SK-N-SH treated with all-trans-retinoic acid at 6 μM for 48 hours (cell line): ENCODE measurements around the gene ERAP2.

Experiments
- PPARA ChIP-seq: fragments of 250-450 bp; sonication (Bioruptor Pico); IDR thresholded peaks from 2 replicates; pipeline ENCODE4 v1.5.0; 2020; ENCODE audit warnings: mild to moderate bottlenecking, borderline replicate concordance
- TOX ChIP-seq: fragments of 250-450 bp; sonication (Bioruptor Pico); IDR thresholded peaks from 2 replicates; pipeline ENCODE4 v1.8.0; 2021; ENCODE audit warnings: mild to moderate bottlenecking, moderate library complexity, borderline replicate concordance
- ZFP3 ChIP-seq: fragments of 250-450 bp; sonication (Bioruptor Pico); IDR thresholded peaks from 2 replicates; pipeline ENCODE4 v1.5.0; 2020; ENCODE audit warnings: mild to moderate bottlenecking, moderate library complexity
- ZFP30 ChIP-seq: fragments of 450-650 bp; formaldehyde crosslinking; IDR thresholded peaks from 2 replicates; pipeline ENCODE4 v1.5.0; 2022; ENCODE audit warnings: mild to moderate bottlenecking, moderate library complexity
- TF ChIP-seq, protein P1 (sequence below): fragments of 250-450 bp; sonication (Bioruptor Pico); IDR thresholded peaks from 2 replicates; pipeline ENCODE4 v1.8.0; 2020; ENCODE audit warnings: mild to moderate bottlenecking, moderate library complexity, borderline replicate concordance
- TF ChIP-seq, protein P2 (sequence below): fragments of 250-450 bp; sonication (Bioruptor Pico); IDR thresholded peaks from 2 replicates; pipeline ENCODE4 v1.8.0; 2021; ENCODE audit warnings: low read depth, mild to moderate bottlenecking, moderate library complexity, borderline replicate concordance

DNA sequence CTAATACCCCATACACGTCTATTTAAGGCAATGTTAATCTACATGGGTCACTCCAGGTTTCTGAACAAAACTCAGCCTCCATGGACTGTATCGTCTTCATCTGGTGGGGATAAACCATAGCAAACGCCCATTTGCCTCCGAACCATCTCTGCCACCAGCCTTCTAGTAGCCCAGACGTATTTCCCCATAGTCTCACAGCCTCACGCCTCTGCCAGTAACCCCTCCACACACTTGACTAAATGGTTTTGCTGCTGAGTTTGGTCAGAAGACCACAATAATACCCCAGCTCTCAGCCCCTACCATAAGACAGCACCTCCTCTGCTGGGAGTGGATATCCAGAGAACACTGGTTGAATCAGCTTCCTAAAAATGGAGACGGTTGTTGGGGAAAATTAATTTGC is 8.7 kb downstream of the ERAP2 start:
- TF ChIP-seq TOX (CRISPR knock-in tag) (no peak), PPARA (CRISPR knock-in tag) (no peak), ZFP30 (CRISPR knock-in tag) (no peak), ZFP3 (no peak)
- TF ChIP-seq, protein P1, sequence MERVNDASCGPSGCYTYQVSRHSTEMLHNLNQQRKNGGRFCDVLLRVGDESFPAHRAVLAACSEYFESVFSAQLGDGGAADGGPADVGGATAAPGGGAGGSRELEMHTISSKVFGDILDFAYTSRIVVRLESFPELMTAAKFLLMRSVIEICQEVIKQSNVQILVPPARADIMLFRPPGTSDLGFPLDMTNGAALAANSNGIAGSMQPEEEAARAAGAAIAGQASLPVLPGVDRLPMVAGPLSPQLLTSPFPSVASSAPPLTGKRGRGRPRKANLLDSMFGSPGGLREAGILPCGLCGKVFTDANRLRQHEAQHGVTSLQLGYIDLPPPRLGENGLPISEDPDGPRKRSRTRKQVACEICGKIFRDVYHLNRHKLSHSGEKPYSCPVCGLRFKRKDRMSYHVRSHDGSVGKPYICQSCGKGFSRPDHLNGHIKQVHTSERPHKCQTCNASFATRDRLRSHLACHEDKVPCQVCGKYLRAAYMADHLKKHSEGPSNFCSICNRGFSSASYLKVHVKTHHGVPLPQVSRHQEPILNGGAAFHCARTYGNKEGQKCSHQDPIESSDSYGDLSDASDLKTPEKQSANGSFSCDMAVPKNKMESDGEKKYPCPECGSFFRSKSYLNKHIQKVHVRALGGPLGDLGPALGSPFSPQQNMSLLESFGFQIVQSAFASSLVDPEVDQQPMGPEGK = no peak
- TF ChIP-seq, protein P2, sequence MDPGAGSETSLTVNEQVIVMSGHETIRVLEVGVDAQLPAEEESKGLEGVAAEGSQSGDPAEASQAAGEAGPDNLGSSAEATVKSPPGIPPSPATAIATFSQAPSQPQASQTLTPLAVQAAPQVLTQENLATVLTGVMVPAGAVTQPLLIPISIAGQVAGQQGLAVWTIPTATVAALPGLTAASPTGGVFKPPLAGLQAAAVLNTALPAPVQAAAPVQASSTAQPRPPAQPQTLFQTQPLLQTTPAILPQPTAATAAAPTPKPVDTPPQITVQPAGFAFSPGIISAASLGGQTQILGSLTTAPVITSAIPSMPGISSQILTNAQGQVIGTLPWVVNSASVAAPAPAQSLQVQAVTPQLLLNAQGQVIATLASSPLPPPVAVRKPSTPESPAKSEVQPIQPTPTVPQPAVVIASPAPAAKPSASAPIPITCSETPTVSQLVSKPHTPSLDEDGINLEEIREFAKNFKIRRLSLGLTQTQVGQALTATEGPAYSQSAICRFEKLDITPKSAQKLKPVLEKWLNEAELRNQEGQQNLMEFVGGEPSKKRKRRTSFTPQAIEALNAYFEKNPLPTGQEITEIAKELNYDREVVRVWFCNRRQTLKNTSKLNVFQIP = no peak
